ENCODE measurements around the gene OARD1.

- TF ChIP-seq, protein P1, sequence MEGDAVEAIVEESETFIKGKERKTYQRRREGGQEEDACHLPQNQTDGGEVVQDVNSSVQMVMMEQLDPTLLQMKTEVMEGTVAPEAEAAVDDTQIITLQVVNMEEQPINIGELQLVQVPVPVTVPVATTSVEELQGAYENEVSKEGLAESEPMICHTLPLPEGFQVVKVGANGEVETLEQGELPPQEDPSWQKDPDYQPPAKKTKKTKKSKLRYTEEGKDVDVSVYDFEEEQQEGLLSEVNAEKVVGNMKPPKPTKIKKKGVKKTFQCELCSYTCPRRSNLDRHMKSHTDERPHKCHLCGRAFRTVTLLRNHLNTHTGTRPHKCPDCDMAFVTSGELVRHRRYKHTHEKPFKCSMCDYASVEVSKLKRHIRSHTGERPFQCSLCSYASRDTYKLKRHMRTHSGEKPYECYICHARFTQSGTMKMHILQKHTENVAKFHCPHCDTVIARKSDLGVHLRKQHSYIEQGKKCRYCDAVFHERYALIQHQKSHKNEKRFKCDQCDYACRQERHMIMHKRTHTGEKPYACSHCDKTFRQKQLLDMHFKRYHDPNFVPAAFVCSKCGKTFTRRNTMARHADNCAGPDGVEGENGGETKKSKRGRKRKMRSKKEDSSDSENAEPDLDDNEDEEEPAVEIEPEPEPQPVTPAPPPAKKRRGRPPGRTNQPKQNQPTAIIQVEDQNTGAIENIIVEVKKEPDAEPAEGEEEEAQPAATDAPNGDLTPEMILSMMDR (IDR thresholded peaks at IDR 0.05) = no peak
- TF ChIP-seq POLR2A (IDR thresholded peaks at IDR 0.05) = no peak
- no peak for TF ChIP-seq EP300 (IDR thresholded peaks at IDR 0.05)
Observed at GRCh38 chr6:41042226-41043055, 29.7 kb downstream of the OARD1 start, which contains the start of gene TSPO2.
